Measurements from ENCODE around the gene AHCYL2.
"Not testable (repeated sequence)": the region's sequence is repeated elsewhere in the genome, so short reads cannot be mapped to it uniquely, and the experiment has no call there.

Gene AHCYL2

GRCh38 chr7:129247087-129247486 is 22.3 kb downstream of the AHCYL2 start:
- TF ChIP-seq, protein P1, sequence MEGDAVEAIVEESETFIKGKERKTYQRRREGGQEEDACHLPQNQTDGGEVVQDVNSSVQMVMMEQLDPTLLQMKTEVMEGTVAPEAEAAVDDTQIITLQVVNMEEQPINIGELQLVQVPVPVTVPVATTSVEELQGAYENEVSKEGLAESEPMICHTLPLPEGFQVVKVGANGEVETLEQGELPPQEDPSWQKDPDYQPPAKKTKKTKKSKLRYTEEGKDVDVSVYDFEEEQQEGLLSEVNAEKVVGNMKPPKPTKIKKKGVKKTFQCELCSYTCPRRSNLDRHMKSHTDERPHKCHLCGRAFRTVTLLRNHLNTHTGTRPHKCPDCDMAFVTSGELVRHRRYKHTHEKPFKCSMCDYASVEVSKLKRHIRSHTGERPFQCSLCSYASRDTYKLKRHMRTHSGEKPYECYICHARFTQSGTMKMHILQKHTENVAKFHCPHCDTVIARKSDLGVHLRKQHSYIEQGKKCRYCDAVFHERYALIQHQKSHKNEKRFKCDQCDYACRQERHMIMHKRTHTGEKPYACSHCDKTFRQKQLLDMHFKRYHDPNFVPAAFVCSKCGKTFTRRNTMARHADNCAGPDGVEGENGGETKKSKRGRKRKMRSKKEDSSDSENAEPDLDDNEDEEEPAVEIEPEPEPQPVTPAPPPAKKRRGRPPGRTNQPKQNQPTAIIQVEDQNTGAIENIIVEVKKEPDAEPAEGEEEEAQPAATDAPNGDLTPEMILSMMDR (conservative IDR thresholded peaks at IDR 0.05; ENCODE audit: low read length), result no peak
- no peak for TF ChIP-seq EZH2phosphoT487 (IDR thresholded peaks at IDR 0.05; ENCODE audit: borderline replicate concordance)
- no peaks in the 10 kb centered on the region for H3K36me3 ChIP-seq (ENCODE audit: insufficient read depth, low read length)
- peaks cover 9% of the 10 kb centered on the region; the same call in 1 of the 2 replicates for H3K79me2 ChIP-seq (ENCODE audit: insufficient read depth, low read length)
- no peaks in the 10 kb centered on the region for H3K9me2 ChIP-seq (replicated peaks; ENCODE audit: low read depth, low read length)
- no peak overlapping the region for H3K9ac ChIP-seq (ENCODE audit: low read depth, low read length, poor library complexity, severe bottlenecking)
- H4K20me1 ChIP-seq (ENCODE audit: insufficient read depth, low read length, poor library complexity, severe bottlenecking), result no peaks in the 10 kb centered on the region
- no peak overlapping the region for H2AFZ ChIP-seq (ENCODE audit: low read length)
- no peaks in the 10 kb centered on the region for H3K4me1 ChIP-seq (ENCODE audit: insufficient read depth, low read length, poor library complexity, severe bottlenecking)
- H3K9me3 ChIP-seq (ENCODE audit: insufficient read depth, low read depth, low read length), result no peaks in the 10 kb centered on the region
- H3K4me3 ChIP-seq (ENCODE audit: low read length, poor library complexity, severe bottlenecking), result no peak overlapping the region
- H3K27me3 ChIP-seq (ENCODE audit: insufficient read depth, low read length, poor library complexity, severe bottlenecking), result no peaks in the 10 kb centered on the region
- no peaks in the 10 kb centered on the region for H3F3A ChIP-seq (ENCODE audit: low read depth)
- H3K4me2 ChIP-seq (ENCODE audit: low read depth, low read length, poor library complexity, severe bottlenecking), result no peak overlapping the region

DNA sequence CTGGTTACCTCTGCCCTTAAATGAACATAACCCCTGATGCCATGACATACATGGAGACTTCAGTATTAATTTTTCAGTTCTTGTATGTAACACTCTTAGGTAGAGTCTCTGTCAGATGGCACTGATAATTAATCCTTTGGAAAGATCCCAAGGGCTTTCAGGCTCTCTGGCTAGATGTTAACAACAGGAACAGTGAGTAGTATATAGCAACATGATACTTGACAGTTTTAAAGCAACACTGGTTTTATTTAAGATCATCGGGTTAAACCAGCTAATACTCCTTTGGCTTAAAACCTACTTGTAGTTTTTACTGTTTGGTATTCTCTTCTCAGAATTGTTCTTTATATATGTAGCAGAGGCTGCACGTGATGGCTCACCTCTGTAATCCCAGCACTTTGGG is 27.3 kb downstream of the AHCYL2 start:
- H3K9me2 ChIP-seq (replicated peaks; ENCODE audit: low read depth, low read length), result no peaks in the 10 kb centered on the region
- no peaks in the 10 kb centered on the region for H3K27me3 ChIP-seq (ENCODE audit: insufficient read depth, low read length, poor library complexity, severe bottlenecking)
- no peaks in the 10 kb centered on the region for H3F3A ChIP-seq (ENCODE audit: low read depth)
- no peak overlapping the region for H3K4me3 ChIP-seq (ENCODE audit: low read length, poor library complexity, severe bottlenecking)
- no peak overlapping the region for H2AFZ ChIP-seq (ENCODE audit: low read length)
- no peaks in the 10 kb centered on the region for H3K4me1 ChIP-seq (ENCODE audit: insufficient read depth, low read length, poor library complexity, severe bottlenecking)
- H3K9ac ChIP-seq (ENCODE audit: low read depth, low read length, poor library complexity, severe bottlenecking), result no peak overlapping the region
- no peaks in the 10 kb centered on the region for H3K79me2 ChIP-seq (ENCODE audit: insufficient read depth, low read length)
- H3K36me3 ChIP-seq (ENCODE audit: insufficient read depth, low read length), result no peaks in the 10 kb centered on the region
- H4K20me1 ChIP-seq (ENCODE audit: insufficient read depth, low read length, poor library complexity, severe bottlenecking), result no peaks in the 10 kb centered on the region
- TF ChIP-seq EZH2phosphoT487 (IDR thresholded peaks at IDR 0.05; ENCODE audit: borderline replicate concordance), result no peak
- TF ChIP-seq, protein P1 (conservative IDR thresholded peaks at IDR 0.05; ENCODE audit: low read length), result no peak
- H3K9me3 ChIP-seq (ENCODE audit: insufficient read depth, low read depth, low read length), result no peaks in the 10 kb centered on the region
- H3K4me2 ChIP-seq (ENCODE audit: low read depth, low read length, poor library complexity, severe bottlenecking), result no peak overlapping the region

DNA sequence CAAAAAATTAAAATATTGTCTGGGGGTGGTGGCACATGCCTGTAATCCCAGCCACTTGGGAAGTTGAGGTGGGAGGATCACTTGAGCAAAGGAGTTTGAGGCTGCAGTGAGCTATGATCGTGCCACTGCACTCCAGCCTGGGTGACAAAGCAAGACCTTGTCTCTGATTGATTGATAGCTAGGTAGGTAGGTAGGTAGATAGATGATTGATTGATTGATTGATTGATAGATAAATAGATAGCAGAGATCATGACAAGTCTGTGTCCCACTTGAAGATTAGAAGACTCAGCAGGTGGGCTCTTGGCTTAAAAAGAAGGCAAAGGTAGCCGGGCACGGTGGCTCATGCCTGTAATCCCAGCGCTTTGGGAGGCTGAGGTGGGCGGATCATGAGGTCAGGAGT is 27.8 kb downstream of the AHCYL2 start:
- H3K27me3 ChIP-seq (ENCODE audit: insufficient read depth, low read length, poor library complexity, severe bottlenecking); H4K20me1 ChIP-seq (ENCODE audit: insufficient read depth, low read length, poor library complexity, severe bottlenecking); H3K4me3 ChIP-seq (ENCODE audit: low read length, poor library complexity, severe bottlenecking); H3K36me3 ChIP-seq (ENCODE audit: insufficient read depth, low read length); H3K9me3 ChIP-seq (ENCODE audit: insufficient read depth, low read depth, low read length); H3K4me2 ChIP-seq (ENCODE audit: low read depth, low read length, poor library complexity, severe bottlenecking); H3K79me2 ChIP-seq (ENCODE audit: insufficient read depth, low read length); H2AFZ ChIP-seq (ENCODE audit: low read length); H3K9ac ChIP-seq (ENCODE audit: low read depth, low read length, poor library complexity, severe bottlenecking); H3K4me1 ChIP-seq (ENCODE audit: insufficient read depth, low read length, poor library complexity, severe bottlenecking); H3F3A ChIP-seq (ENCODE audit: low read depth); H3K9me2 ChIP-seq (replicated peaks; ENCODE audit: low read depth, low read length): not testable (repeated sequence)

DNA sequence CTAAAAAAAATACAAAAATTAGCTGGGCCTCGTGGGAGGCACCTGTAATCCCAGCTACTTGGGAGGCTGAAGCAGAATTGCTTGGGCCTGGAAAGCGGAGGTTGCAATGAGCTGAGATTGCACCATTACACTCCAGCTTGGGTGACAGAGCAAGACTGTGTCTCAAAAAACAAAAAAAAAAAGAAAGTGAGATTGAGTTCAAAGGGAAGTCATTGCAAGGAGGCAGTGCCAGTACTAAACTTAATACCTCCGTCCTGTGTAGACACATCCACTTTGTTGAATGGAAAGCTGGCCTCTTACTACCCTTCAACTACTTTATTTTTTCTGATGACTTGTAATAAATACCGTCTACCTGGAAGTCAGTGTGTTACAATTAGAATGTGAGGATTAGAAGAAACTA is 31.0 kb downstream of the AHCYL2 start:
- Histone ChIP-seq H3K4me2 (ENCODE audit: low read depth, low read length, poor library complexity, severe bottlenecking) (no peak overlapping the region), H4K20me1 (ENCODE audit: insufficient read depth, low read length, poor library complexity, severe bottlenecking) (no peaks in the 10 kb centered on the region), H3K27me3 (ENCODE audit: insufficient read depth, low read length, poor library complexity, severe bottlenecking) (no peaks in the 10 kb centered on the region), H3K9me2 (replicated peaks; ENCODE audit: low read depth, low read length) (no peaks in the 10 kb centered on the region), H3K79me2 (ENCODE audit: insufficient read depth, low read length) (no peaks in the 10 kb centered on the region), H2AFZ (ENCODE audit: low read length) (no peak overlapping the region), H3K9me3 (ENCODE audit: insufficient read depth, low read depth, low read length) (no peaks in the 10 kb centered on the region), H3K4me1 (ENCODE audit: insufficient read depth, low read length, poor library complexity, severe bottlenecking) (peaks cover 7% of the 10 kb centered on the region), H3K9ac (ENCODE audit: low read depth, low read length, poor library complexity, severe bottlenecking) (no peak overlapping the region), H3K4me3 (ENCODE audit: low read length, poor library complexity, severe bottlenecking) (no peak overlapping the region), H3F3A (ENCODE audit: low read depth) (no peaks in the 10 kb centered on the region), H3K36me3 (ENCODE audit: insufficient read depth, low read length) (no peaks in the 10 kb centered on the region)
- TF ChIP-seq, protein P1 (conservative IDR thresholded peaks at IDR 0.05; ENCODE audit: low read length), result no peak
- no peak for TF ChIP-seq EZH2phosphoT487 (IDR thresholded peaks at IDR 0.05; ENCODE audit: borderline replicate concordance)

All from Loucy (cell line).